H1 (cell line): ENCODE data around the gene FAR1. TPM values are rescaled to one million over a fixed set of nuclear protein-coding genes. Genes with fewer than 3 reads are reported as not detected.

Experiments
- CTCF ChIA-PET: fragments of 300-600 bp; sonication (Branson Sonifier 250); formaldehyde crosslinking; loops from one replicate; lab custom pipeline; 2021; ENCODE audit not compliant: partially characterized antibody; lab: Charles Lee
- POLR2A ChIA-PET: fragments of 300-600 bp; sonication (Branson Sonifier 250); formaldehyde crosslinking; loops from one replicate; lab custom pipeline; 2021; ENCODE audit warnings: inconsistent platforms; ENCODE audit not compliant: partially characterized antibody; lab: Charles Lee
- DNase-seq, 2 experiments: peaks; one replicate each; pipeline versions ENCODE4 v3.0.0 to v3.0.0-alpha.2; 2010 to 2022; ENCODE audit warnings: low spot score in 2 of 2, low read depth in 1 of 2, mixed read lengths in 1 of 2
- FAIRE-seq: peaks from 2 replicates; lab custom pipeline; 2011; peaks lifted over from hg19 to GRCh38; lab: Jason Lieb, UNC
- H2AFZ ChIP-seq: 2 replicates; pipeline ENCODE4 v1.8.1; 2012; ENCODE audit warnings: low read length, inconsistent platforms
- H2AK5ac ChIP-seq: 2 replicates; pipeline ENCODE4 v1.6.1; 2013; ENCODE audit warnings: low read depth, low read length
- H2BK120ac ChIP-seq: replicated peaks from 2 replicates; pipeline ENCODE3; 2013; ENCODE audit warnings: low read depth, low read length, inconsistent platforms
- H2BK12ac ChIP-seq: 2 replicates; pipeline ENCODE4 v1.6.1; 2013; ENCODE audit warnings: low read depth, low read length
- H2BK15ac ChIP-seq: 2 replicates; pipeline ENCODE4 v1.6.1; 2013; ENCODE audit warnings: low read length
- H2BK20ac ChIP-seq: 2 replicates; pipeline ENCODE4 v1.6.1; 2013; ENCODE audit warnings: low read length
- H2BK5ac ChIP-seq: 2 replicates; pipeline ENCODE4 v1.6.1; 2013; ENCODE audit warnings: low read depth, low read length
- H3K14ac ChIP-seq: 2 replicates; pipeline ENCODE4 v1.6.1; 2013; ENCODE audit warnings: inconsistent platforms; ENCODE audit not compliant: insufficient read length
- H3K18ac ChIP-seq: 2 replicates; pipeline ENCODE4 v1.6.1; 2013; ENCODE audit warnings: low read length; ENCODE audit errors: extremely low read depth
- H3K23ac ChIP-seq: 2 replicates; pipeline ENCODE4 v1.6.1; 2013; ENCODE audit warnings: inconsistent platforms; ENCODE audit not compliant: insufficient read length
- H3K23me2 ChIP-seq: 2 replicates; pipeline ENCODE4 v1.6.1; 2013; ENCODE audit warnings: low read depth, low read length
- H3K27ac ChIP-seq: 2 replicates; pipeline ENCODE4 v1.6.1; 2011; ENCODE audit warnings: low read depth, low read length, inconsistent platforms
- H3K27me3 ChIP-seq, 4 experiments: replicated peaks in 1 of 4; 1 replicate in 1 of 4; 2 replicates in 3 of 4; pipeline versions ENCODE4 v1.6.1 to v1.8.1; 2011 to 2013; ENCODE audit warnings: low read length in 3 of 4, mild to moderate bottlenecking in 3 of 4, inconsistent platforms in 2 of 4, mixed read lengths in 2 of 4, moderate library complexity in 1 of 4; ENCODE audit not compliant: control insufficient read depth in 3 of 4, insufficient read depth in 3 of 4; ENCODE audit errors: extremely low read depth in 1 of 4
- H3K36me3 ChIP-seq, 4 experiments: 2 replicates each; pipeline versions ENCODE4 v1.6.1 to v1.8.1; 2011 to 2013; ENCODE audit warnings: mild to moderate bottlenecking in 4 of 4, low read length in 3 of 4, moderate library complexity in 2 of 4, control low read depth in 1 of 4, inconsistent platforms in 1 of 4; ENCODE audit not compliant: insufficient read depth in 4 of 4, control insufficient read depth in 2 of 4
- H3K4ac ChIP-seq: replicated peaks from 2 replicates; pipeline ENCODE3; 2013; ENCODE audit warnings: low read length, low read depth, mixed read lengths, inconsistent platforms; ENCODE audit not compliant: insufficient read length
- H3K4me1 ChIP-seq, 4 experiments: replicated peaks in 1 of 4; 1 replicate in 1 of 4; 2 replicates in 3 of 4; pipeline versions ENCODE4 v1.6.1 to v1.8.1; 2011 to 2013; ENCODE audit warnings: low read length in 3 of 4, inconsistent platforms in 2 of 4, mixed read lengths in 1 of 4; ENCODE audit not compliant: insufficient read depth in 4 of 4, control insufficient read depth in 3 of 4
- H3K4me2 ChIP-seq, 2 experiments: 2 replicates each; pipeline versions ENCODE4 v1.6.1 to v1.8.1; 2011 to 2013; ENCODE audit warnings: low read depth in 2 of 2, low read length in 2 of 2, control low read depth in 1 of 2, inconsistent platforms in 1 of 2, mild to moderate bottlenecking in 1 of 2; ENCODE audit not compliant: insufficient read depth in 1 of 2
- H3K4me3 ChIP-seq, 4 experiments: fragments of 200-600, 300-600 bp in 1 of 4; sonication (generic), shearing (Covaris generic), sonication (Bioruptor Twin) in 1 of 4; 2 replicates each; pipeline versions ENCODE4 v1.5.1 to v1.8.1; 2011 to 2016; ENCODE audit warnings: low read length in 4 of 4, low read depth in 3 of 4, control low read depth in 2 of 4, inconsistent platforms in 2 of 4, mild to moderate bottlenecking in 2 of 4, mixed read lengths in 1 of 4, moderate library complexity in 1 of 4; ENCODE audit not compliant: insufficient read depth in 2 of 4; ENCODE audit errors: extremely low read depth in 1 of 4
- H3K56ac ChIP-seq: replicated peaks from 2 replicates; pipeline ENCODE3; 2013; ENCODE audit warnings: low read depth, mild to moderate bottlenecking, mixed read lengths, low read length, inconsistent platforms; ENCODE audit not compliant: insufficient read length
- H3K79me1 ChIP-seq: 2 replicates; pipeline ENCODE4 v1.6.1; 2013; ENCODE audit warnings: low read depth, low read length, control low read depth
- H3K79me2 ChIP-seq, 2 experiments: 2 replicates each; pipeline versions ENCODE4 v1.6.1 to v1.8.1; 2012 to 2013; ENCODE audit warnings: low read length in 2 of 2, mild to moderate bottlenecking in 2 of 2, inconsistent platforms in 1 of 2; ENCODE audit not compliant: insufficient read depth in 2 of 2, control insufficient read depth in 1 of 2
- H3K9ac ChIP-seq, 4 experiments: replicated peaks in 1 of 4; 1 replicate in 1 of 4; 2 replicates in 3 of 4; pipeline versions ENCODE4 v1.6.1 to v1.8.1; 2011 to 2013; ENCODE audit warnings: low read depth in 3 of 4, low read length in 3 of 4, control low read depth in 2 of 4, mild to moderate bottlenecking in 2 of 4, moderate library complexity in 2 of 4, inconsistent platforms in 1 of 4; ENCODE audit errors: extremely low read depth in 1 of 4
- H3K9me3 ChIP-seq, 2 experiments: 2 replicates each; pipeline versions ENCODE4 v1.6.1 to v1.8.1; 2012 to 2013; ENCODE audit warnings: mild to moderate bottlenecking in 2 of 2, moderate library complexity in 2 of 2, control low read depth in 1 of 2, inconsistent platforms in 1 of 2, low read depth in 1 of 2, low read length in 1 of 2, mixed read lengths in 1 of 2; ENCODE audit not compliant: insufficient read depth in 2 of 2
- H4K20me1 ChIP-seq, 2 experiments: replicated peaks in 1 of 2; 2 replicates each; pipeline versions ENCODE3 to v1.8.1; 2011 to 2013; ENCODE audit warnings: inconsistent platforms in 2 of 2, low read length in 2 of 2, mild to moderate bottlenecking in 1 of 2; ENCODE audit not compliant: insufficient read depth in 2 of 2, control insufficient read depth in 1 of 2
- H4K5ac ChIP-seq: 2 replicates; pipeline ENCODE4 v1.6.1; 2013; ENCODE audit warnings: low read length, low read depth, mixed read lengths, inconsistent platforms; ENCODE audit not compliant: insufficient read length
- H4K8ac ChIP-seq: 2 replicates; pipeline ENCODE4 v1.8.0; 2013; ENCODE audit warnings: mild to moderate bottlenecking, moderate library complexity, low read length, inconsistent platforms; ENCODE audit not compliant: insufficient read depth; ENCODE audit errors: extremely low read depth
- H4K91ac ChIP-seq: replicated peaks from 2 replicates; pipeline ENCODE3; 2013; ENCODE audit warnings: low read length, mixed read lengths, inconsistent platforms; ENCODE audit not compliant: insufficient read length
- BCL11A ChIP-seq, 2 experiments: IDR thresholded peaks; one replicate each; pipeline ENCODE4 v1.6.1; 2011; ENCODE audit warnings: low read depth in 2 of 2, low read length in 2 of 2, mild to moderate bottlenecking in 2 of 2
- CBX8 ChIP-seq: fragments of 300-800, 300-1000 bp; sonication (generic); IDR thresholded peaks from 2 replicates; pipeline ENCODE4 v1.7.1; 2016; ENCODE audit warnings: low read depth, low read length, borderline replicate concordance
- EP300 ChIP-seq, 2 experiments: IDR thresholded peaks; 1 replicate in 1 of 2; 2 replicates in 1 of 2; pipeline ENCODE4 v1.6.1; 2011 to 2012; ENCODE audit warnings: low read depth in 2 of 2, low read length in 2 of 2, mild to moderate bottlenecking in 2 of 2, borderline replicate concordance in 1 of 2, inconsistent platforms in 1 of 2, moderate library complexity in 1 of 2
- FOSL1 ChIP-seq: IDR thresholded peaks from 2 replicates; pipeline ENCODE4 v1.6.1; 2011; ENCODE audit warnings: mild to moderate bottlenecking, low read depth, low read length, moderate library complexity; ENCODE audit not compliant: insufficient read depth
- GTF2F1 ChIP-seq: IDR thresholded peaks from 2 replicates; pipeline ENCODE4 v1.6.1; 2012; ENCODE audit warnings: low read depth, low read length, improper control_type of control experiment, borderline replicate concordance
- HDAC6 ChIP-seq: IDR thresholded peaks from one replicate; pipeline ENCODE4 v1.7.1; 2012; ENCODE audit warnings: low read depth, mild to moderate bottlenecking, inconsistent platforms, low read length, moderate library complexity
- KDM1A ChIP-seq: fragments of 200-600, 300-600 bp; sonication (generic); IDR thresholded peaks from 2 replicates; pipeline ENCODE4 v1.7.1; 2016; ENCODE audit warnings: mild to moderate bottlenecking, low read length, borderline replicate concordance
- KDM4A ChIP-seq: IDR thresholded peaks from one replicate; pipeline ENCODE4 v1.7.1; 2012; ENCODE audit warnings: low read depth, mild to moderate bottlenecking, moderate library complexity, low read length, inconsistent platforms; ENCODE audit not compliant: severe bottlenecking
- MAFK ChIP-seq: IDR thresholded peaks from 2 replicates; pipeline ENCODE4 v1.6.1; 2012; ENCODE audit warnings: low read depth, mild to moderate bottlenecking, improper control_type of control experiment, low read length
- POU5F1 ChIP-seq: IDR thresholded peaks from 2 replicates; pipeline ENCODE4 v1.6.1; 2011; ENCODE audit warnings: low read depth, mild to moderate bottlenecking, low read length, moderate library complexity
- SIRT6 ChIP-seq: IDR thresholded peaks from one replicate; pipeline ENCODE4 v1.7.1; 2012; ENCODE audit warnings: low read length, inconsistent platforms
- SP1 ChIP-seq: IDR thresholded peaks from 2 replicates; pipeline ENCODE4 v1.6.1; 2011; ENCODE audit warnings: low read depth, low read length
- TAF1 ChIP-seq: IDR thresholded peaks from 2 replicates; pipeline ENCODE4 v1.6.1; 2011; ENCODE audit warnings: mild to moderate bottlenecking, low read depth, low read length
- YY1 ChIP-seq: IDR thresholded peaks from 2 replicates; pipeline ENCODE4 v1.6.1; 2011; ENCODE audit warnings: low read depth, mild to moderate bottlenecking, low read length
- WGBS, 2 experiments: shearing (Covaris generic) in 1 of 2; methylation state at CpG; one replicate each; pipeline versions ENCODE4 v1.1.6 to v1.1.7; 2013 to 2015; ENCODE audit warnings: low lambda C conversion rate in 2 of 2, mixed read lengths in 2 of 2, inconsistent platforms in 1 of 2, low coverage in 1 of 2, missing lambda C conversion rate in 1 of 2; ENCODE audit not compliant: insufficient replicate concordance in 2 of 2, insufficient coverage in 1 of 2, insufficient read length in 1 of 2; ENCODE audit errors: extremely low coverage in 1 of 2, missing lambda C conversion rate in 1 of 2; 5-methylcytosine and 5-hydroxymethylcytosine counted together
- polyA plus RNA-seq, 7 experiments: library from polyadenylated mRNA; depleted of rRNA in 3 of 7; stranded (reverse) in 5 of 7; unstranded in 2 of 7; fragments of >200 nt in 5 of 7; fragments of 200-250 nt in 2 of 7; gene quantifications; 1 replicate in 5 of 7; 2 replicates in 1 of 7; 4 replicates in 1 of 7; pipeline versions ENCODE4 v1.2.1 to v1.2.3, GENCODE V29; 2011 to 2013; ENCODE audit warnings: missing spikeins in 2 of 7, mixed read lengths in 2 of 7
- total RNA-seq: library from RNA; stranded (reverse); fragmentation: NEBNext Ultra II Directional; extraction: Animal tissue kit (Norgen Biotek cat#: 25700); gene quantifications from 2 replicates; pipeline ENCODE4 v1.2.1, GENCODE V29; 2021

FAR1 gene
- total and polyA plus RNA-seq, 2 of the 8 experiments (the other 6 are each of a cell fraction or from before 2014, with no cell fraction given), result 29.7 to 68.5 TPM

GRCh38 chr11:13620063-13620462 lies 48.4 kb upstream of the FAR1 start:
- Histone ChIP-seq H4K5ac (no peak overlapping the region), H2BK5ac (0 out of 2 replicates have a peak overlapping the region, but pooled peaks have one; percentile 15), H3K79me2 (no peaks in the 10 kb centered on the region), H3K27ac (no peak overlapping the region), H3K18ac (no peak overlapping the region), H2BK12ac (no peak overlapping the region), H3K14ac (no peak overlapping the region), H3K9me3 (no peaks in the 10 kb centered on the region), H2AFZ (no peak overlapping the region), H3K23ac (no peak overlapping the region), H3K23me2 (no peaks in the 10 kb centered on the region), H3K9ac (no peak overlapping the region), H3K27me3 (no peaks in the 10 kb centered on the region), H2BK120ac (no peak overlapping the region), H2BK20ac (no peak overlapping the region), H3K4me3 (no peak overlapping the region), H3K4me2 (no peak overlapping the region), H4K8ac (no peak overlapping the region), H2BK15ac (no peak overlapping the region), H2AK5ac (no peak overlapping the region), H4K20me1 (no peaks in the 10 kb centered on the region), H4K91ac (no peak overlapping the region), H3K79me1 (no peaks in the 10 kb centered on the region), H3K36me3 (no peaks in the 10 kb centered on the region; a peak in 1 of 8 replicates), H3K56ac (no peak overlapping the region), H3K4ac (no peak overlapping the region), H3K4me1 (no peaks in the 10 kb centered on the region)
- no peak for DNase-seq
- WGBS, 2 experiments, result 94% methylated on average over 2 of the region's 2 CpGs; no CpG with 5 or more reads in 1 of the 2 experiments
- ChIA-PET POLR2A (no interaction called here), CTCF (interaction anchor here (1.0 kb wide), 1 partner anchor 85 kb away, joined by 3 read pairs; no protein-coding TSS in a partner anchor)
- FAIRE-seq, result no peak
- TF ChIP-seq HDAC6 (no peak), MAFK (no peak), TAF1 (no peak), KDM1A (no peak), KDM4A (no peak), POU5F1 (no peak), BCL11A (IDR thresholded peaks at IDR 0.05; ENCODE audit: low read depth in 2 of 2, low read length in 2 of 2) (no peak), YY1 (no peak), EP300 (IDR thresholded peaks at IDR 0.05; ENCODE audit: borderline replicate concordance in 1 of 2, low read depth in 2 of 2, low read length in 2 of 2) (no peak), SIRT6 (no peak), FOSL1 (no peak), GTF2F1 (no peak), SP1 (no peak), CBX8 (no peak)
